Subcutaneous adipose tissue (tissue), 4 donors: ENCODE data around the gene RLF. TPM values are rescaled to one million over a fixed set of nuclear protein-coding genes. Genes with fewer than 3 reads are reported as not detected.

Source experiments
- total RNA-seq, 4 donors: library from RNA; depleted of rRNA; stranded (reverse); fragments of >200 nt; gene quantifications; one replicate each; pipeline ENCODE4 v1.1.0, GENCODE V29; 2016
- TF ChIP-seq, protein P1 (sequence below): fragments of 450-650 bp; IDR thresholded peaks from one replicate; pipeline ENCODE4 v1.5.1; 2016; ENCODE audit warnings: low read depth, mild to moderate bottlenecking, control low read depth, antibody characterized with exemption, moderate library complexity

RLF gene
- total RNA-seq, 4 donors from 2014 or later = 15.6 to 27.1 (median 22.4) TPM

DNA sequence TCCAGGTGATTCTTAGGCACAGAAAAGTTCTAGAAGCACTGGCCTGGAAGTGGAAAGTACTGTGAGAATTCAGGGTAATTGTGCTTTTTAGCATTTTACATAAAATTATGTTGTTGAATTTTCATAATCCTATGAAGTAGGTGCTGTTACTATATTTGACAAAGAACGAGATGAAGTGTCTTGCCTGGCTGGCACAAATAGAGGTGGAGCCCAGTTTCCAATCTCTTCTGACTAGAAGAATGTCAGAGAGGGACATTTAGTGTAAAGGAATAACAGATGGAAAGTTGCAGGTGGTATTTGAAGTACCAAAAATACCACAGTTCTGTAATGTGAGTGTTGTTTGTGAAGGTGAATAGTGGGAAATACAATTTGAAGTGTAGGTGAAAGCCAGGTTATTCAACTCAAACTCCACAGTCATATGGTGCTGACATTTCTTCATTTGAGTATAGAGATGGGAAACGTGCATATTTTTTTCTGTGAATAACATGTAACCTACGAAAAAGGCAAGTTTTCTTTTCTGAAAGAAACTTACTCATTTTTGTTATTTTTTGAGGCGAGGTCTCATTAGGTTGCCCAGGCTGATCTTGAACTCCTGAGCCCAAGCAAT is 83.1 kb downstream of the RLF start:
- TF ChIP-seq, protein P1, sequence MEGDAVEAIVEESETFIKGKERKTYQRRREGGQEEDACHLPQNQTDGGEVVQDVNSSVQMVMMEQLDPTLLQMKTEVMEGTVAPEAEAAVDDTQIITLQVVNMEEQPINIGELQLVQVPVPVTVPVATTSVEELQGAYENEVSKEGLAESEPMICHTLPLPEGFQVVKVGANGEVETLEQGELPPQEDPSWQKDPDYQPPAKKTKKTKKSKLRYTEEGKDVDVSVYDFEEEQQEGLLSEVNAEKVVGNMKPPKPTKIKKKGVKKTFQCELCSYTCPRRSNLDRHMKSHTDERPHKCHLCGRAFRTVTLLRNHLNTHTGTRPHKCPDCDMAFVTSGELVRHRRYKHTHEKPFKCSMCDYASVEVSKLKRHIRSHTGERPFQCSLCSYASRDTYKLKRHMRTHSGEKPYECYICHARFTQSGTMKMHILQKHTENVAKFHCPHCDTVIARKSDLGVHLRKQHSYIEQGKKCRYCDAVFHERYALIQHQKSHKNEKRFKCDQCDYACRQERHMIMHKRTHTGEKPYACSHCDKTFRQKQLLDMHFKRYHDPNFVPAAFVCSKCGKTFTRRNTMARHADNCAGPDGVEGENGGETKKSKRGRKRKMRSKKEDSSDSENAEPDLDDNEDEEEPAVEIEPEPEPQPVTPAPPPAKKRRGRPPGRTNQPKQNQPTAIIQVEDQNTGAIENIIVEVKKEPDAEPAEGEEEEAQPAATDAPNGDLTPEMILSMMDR = no peak

GRCh38 chr1:40245686-40246085 is 84.5 kb downstream of the RLF start:
- TF ChIP-seq, protein P1 = no peak

- TF ChIP-seq, protein P1 = no peak
These were observed 86.5 kb downstream of the RLF start, which contains the start of gene TMCO2 for GRCh38 chr1:40247655-40248054. TMCO2 (plus strand) TSS chr1:40247937; CDS start chr1:40247994, 57 bp downstream.

DNA sequence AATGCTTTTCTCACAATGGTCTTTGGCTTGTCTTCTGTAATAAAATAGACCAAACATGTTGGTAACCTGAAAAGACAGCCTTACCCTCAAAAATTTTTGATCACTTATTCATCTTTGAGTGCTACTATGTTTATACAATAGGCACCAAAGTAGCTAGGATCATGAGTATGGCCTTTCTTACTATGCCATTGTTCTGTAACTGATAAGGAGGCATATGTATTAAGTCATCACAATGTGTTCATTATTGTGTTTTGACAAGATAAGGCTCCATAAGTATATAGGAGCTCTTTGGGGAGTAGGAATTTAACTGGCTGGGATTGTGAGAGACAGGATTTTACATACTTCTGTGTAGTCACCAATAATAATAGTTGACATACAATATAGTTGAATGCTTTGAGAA is 87.2 kb downstream of the RLF start:
- TF ChIP-seq, protein P1 = no peak

DNA sequence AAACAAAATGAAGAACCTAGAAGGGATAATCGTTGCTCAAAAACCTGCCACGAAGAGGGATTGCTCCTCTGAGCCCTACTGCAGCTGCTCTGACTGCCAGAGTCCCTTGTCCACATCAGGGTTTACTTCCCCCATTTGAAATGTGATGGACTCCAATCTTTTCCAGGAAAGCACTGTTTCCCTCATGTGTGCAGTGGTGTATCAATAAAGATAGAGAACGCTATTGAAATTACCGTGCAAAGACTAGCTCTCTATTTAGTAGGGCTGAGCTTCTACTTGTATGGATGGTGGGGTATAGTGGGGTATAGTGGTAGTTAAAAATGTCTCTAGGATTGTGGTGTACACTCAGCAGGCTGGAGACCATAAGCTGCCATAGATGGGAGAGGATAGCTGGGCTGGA is 90.3 kb downstream of the RLF start:
- TF ChIP-seq, protein P1 = no peak

DNA sequence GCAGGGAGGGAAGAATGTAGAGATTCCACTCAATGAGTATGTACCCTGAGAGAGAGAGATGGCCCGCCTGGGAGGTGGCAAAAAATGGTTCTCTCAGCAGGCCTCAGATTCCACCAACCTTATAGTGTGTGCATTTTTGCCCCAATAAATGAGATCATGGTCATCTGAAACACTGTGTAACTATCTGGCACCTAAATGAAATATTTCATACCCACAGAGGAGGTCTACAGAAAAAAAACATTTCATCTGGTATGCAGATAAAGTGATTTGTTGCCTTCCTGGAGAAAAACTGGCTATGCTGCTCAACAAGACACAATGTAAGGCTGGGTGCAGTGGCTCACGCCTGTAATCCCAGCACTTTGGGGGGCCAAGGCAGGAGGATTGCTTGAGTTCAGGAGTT is 91.4 kb downstream of the RLF start:
- TF ChIP-seq, protein P1 = no peak

DNA sequence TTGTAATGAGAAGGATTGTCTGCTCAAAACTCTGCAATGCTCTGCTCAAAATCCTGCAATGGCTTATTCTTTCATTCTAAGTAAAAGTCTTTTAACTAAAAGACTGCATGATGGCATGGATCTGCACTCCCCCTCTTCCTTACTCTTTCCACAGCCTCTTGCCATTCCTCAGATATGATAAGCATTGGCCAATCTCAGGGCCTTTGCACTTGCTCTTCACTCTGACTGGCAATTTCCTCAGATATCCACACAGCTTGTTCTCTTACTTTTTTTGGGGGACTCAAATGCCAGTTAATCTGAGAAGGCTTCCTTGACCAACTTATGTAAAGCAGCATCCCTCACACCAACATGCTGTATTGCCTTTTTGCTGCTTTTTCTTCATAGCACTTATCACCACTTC is 94.0 kb downstream of the RLF start:
- TF ChIP-seq, protein P1 = no peak
